OCI-LY7 (cell line): ENCODE results near the gene SGPL1. TPM values are rescaled to one million over a fixed set of nuclear protein-coding genes. Genes with fewer than 3 reads are reported as not detected.

Experiments used
- BruUV-seq: library from RNA; stranded (reverse); fragments of 400-500 nt; replicated peaks from 2 replicates; lab custom pipeline; 2021; lab: Mats Ljungman, UMichigan
- CTCF ChIA-PET: fragments of 300-600 bp; sonication (Branson Sonifier 250); formaldehyde crosslinking; loops from one replicate; lab custom pipeline; 2022; ENCODE audit warnings: antibody characterized with exemption; ENCODE audit not compliant: unreplicated experiment; lab: Charles Lee
- POLR2A ChIA-PET: fragments of 300-600 bp; sonication (Branson Sonifier 250); formaldehyde crosslinking; loops from one replicate; lab custom pipeline; 2022; ENCODE audit warnings: antibody characterized with exemption; lab: Charles Lee
- DNase-seq: peaks from one replicate; pipeline ENCODE4 v3.0.0-alpha.2; 2015; ENCODE audit warnings: low spot score
- H2AFZ ChIP-seq: fragments of 200-600 bp; sonication (generic), shearing (Covaris generic); 2 replicates; pipeline ENCODE4 v1.6.1; 2014; ENCODE audit warnings: mild to moderate bottlenecking, antibody characterized with exemption, low read length, moderate library complexity
- H3K27ac ChIP-seq: fragments of 200-600 bp; sonication (generic); 2 replicates; pipeline ENCODE4 v1.5.1; 2014; ENCODE audit warnings: mixed run types, low read depth, mild to moderate bottlenecking, moderate library complexity, low read length, inconsistent platforms; ENCODE audit not compliant: poor library complexity, severe bottlenecking
- H3K36me3 ChIP-seq: fragments of 200-600 bp; sonication (generic); 2 replicates; pipeline ENCODE4 v1.6.1; 2014; ENCODE audit warnings: mild to moderate bottlenecking, antibody characterized with exemption, low read length, moderate library complexity, mixed read lengths; ENCODE audit not compliant: insufficient read depth
- H3K4me1 ChIP-seq: fragments of 200-600 bp; sonication (generic); 2 replicates; pipeline ENCODE4 v1.5.1; 2014; ENCODE audit warnings: mild to moderate bottlenecking, low read length; ENCODE audit not compliant: insufficient read depth, poor library complexity, severe bottlenecking
- H3K4me2 ChIP-seq: fragments of 200-600 bp; sonication (generic); 2 replicates; pipeline ENCODE4 v1.6.1; 2014; ENCODE audit warnings: mild to moderate bottlenecking, low read length
- H3K4me3 ChIP-seq: fragments of 200-600 bp; sonication (generic); 2 replicates; pipeline ENCODE4 v1.5.1; 2014; ENCODE audit warnings: mild to moderate bottlenecking, low read depth, low read length; ENCODE audit not compliant: poor library complexity, severe bottlenecking
- H3K79me2 ChIP-seq: fragments of 200-600 bp; sonication (generic); 2 replicates; pipeline ENCODE4 v1.6.1; 2016; ENCODE audit warnings: low read depth, mild to moderate bottlenecking, low read length, moderate library complexity, mixed read lengths; ENCODE audit not compliant: insufficient read depth
- H3K9me2 ChIP-seq: fragments of 200-600 bp; sonication (generic); 2 replicates; pipeline ENCODE4 v1.6.1; 2016; ENCODE audit warnings: mild to moderate bottlenecking, low read length, mixed read lengths; ENCODE audit not compliant: insufficient read depth
- H3K9me3 ChIP-seq: fragments of 200-600 bp; sonication (generic); 2 replicates; pipeline ENCODE4 v1.6.1; 2014; ENCODE audit warnings: mild to moderate bottlenecking, mixed run types, low read length, mixed read lengths
- H4K20me1 ChIP-seq: fragments of 200-600 bp; sonication (generic); 2 replicates; pipeline ENCODE4 v1.6.1; 2014; ENCODE audit warnings: mild to moderate bottlenecking, antibody characterized with exemption, low read length, moderate library complexity, mixed read lengths; ENCODE audit not compliant: insufficient read depth
- CTCF ChIP-seq: fragments of 200-600 bp; sonication (generic); conservative IDR thresholded peaks from 2 replicates; pipeline ENCODE4 v1.5.1; 2014; ENCODE audit warnings: mild to moderate bottlenecking, antibody characterized with exemption, low read length, moderate library complexity, mixed read lengths
- EZH2phosphoT487 ChIP-seq: fragments of 200-600 bp; sonication (generic); IDR thresholded peaks from 2 replicates; pipeline ENCODE4 v1.6.1; 2018; ENCODE audit warnings: low read depth, borderline replicate concordance, mild to moderate bottlenecking, mixed run types, antibody characterized with exemption, low read length, moderate library complexity, mixed read lengths
- intact Hi-C: fragments of 100-400 bp; cut with micrococcal nuclease; formaldehyde crosslinking; loops from one replicate; pipeline ENCODE4 v1.10.0; 2022; ENCODE audit not compliant: unreplicated experiment
- total RNA-seq, 2 experiments: library from RNA; depleted of rRNA in 1 of 2; stranded (reverse); fragments of >200 nt in 1 of 2; shearing (Covaris generic) in 1 of 2; gene quantifications; 2 replicates each; pipeline ENCODE4 v1.2.3, GENCODE V29; 2014 to 2022

Gene SGPL1
- total RNA-seq, 2 experiments from 2014 or later, result 11.7 to 25.1 TPM

- intact Hi-C loops, result loop anchor here (1.0 to 5.0 kb wide), 2 partner anchors 287 to 360 kb away; partner anchors contain the start of gene UNC5B
- no peaks in the 10 kb centered on the region for H3K9me2 ChIP-seq
- H3K36me3 ChIP-seq, result no peaks in the 10 kb centered on the region
- TF ChIP-seq EZH2phosphoT487, result no peak
- TF ChIP-seq CTCF, result peak; percentile 89
- no peaks in the 10 kb centered on the region for H3K79me2 ChIP-seq
- H3K27ac ChIP-seq, result no peak overlapping the region
- no peak overlapping the region for H2AFZ ChIP-seq
- DNase-seq, result peak; percentile 38
- H3K4me3 ChIP-seq, result no peak overlapping the region
- no peaks in the 10 kb centered on the region for H3K4me1 ChIP-seq
- ChIA-PET CTCF (no interaction called here), POLR2A (no interaction called here)
- no peaks in the 10 kb centered on the region for H3K9me3 ChIP-seq
- no TSS peak for BruUV-seq
- H4K20me1 ChIP-seq, result no peaks in the 10 kb centered on the region
- no peak overlapping the region for H3K4me2 ChIP-seq
Measured at GRCh38 chr10:70925377-70926225, 109.9 kb downstream of the SGPL1 start.

- Histone ChIP-seq H3K27ac (no peak overlapping the region), H3K9me2 (no peaks in the 10 kb centered on the region), H3K36me3 (no peaks in the 10 kb centered on the region), H3K4me3 (no peak overlapping the region), H3K4me1 (no peaks in the 10 kb centered on the region), H3K4me2 (no peak overlapping the region), H3K9me3 (no peaks in the 10 kb centered on the region), H2AFZ (no peak overlapping the region), H3K79me2 (no peaks in the 10 kb centered on the region), H4K20me1 (no peaks in the 10 kb centered on the region)
- ChIA-PET CTCF (no interaction called here), POLR2A (interaction anchor here (0.6 kb wide), 1 partner anchor 1603 kb away, joined by 3 read pairs; no protein-coding TSS in a partner anchor)
- BruUV-seq, result no TSS peak
- no peak for DNase-seq
- intact Hi-C loops, result loop anchor here (5.0 kb wide), 1 partner anchor 286 kb away; the partner anchor contains the start of gene UNC5B
- TF ChIP-seq CTCF (no peak), EZH2phosphoT487 (no peak)
Measured at GRCh38 chr10:70926226-70927000, 110.7 kb downstream of the SGPL1 start.
